ENCODE measurements around the gene SLC9A5. TPM values are rescaled to one million over a fixed set of nuclear protein-coding genes. Genes with fewer than 3 reads are reported as not detected.

Gene SLC9A5
- total RNA-seq, 1 experiment from 2014 or later, result 10.3 TPM

- TF ChIP-seq ZNF671 (CRISPR knock-in tag; IDR thresholded peaks at IDR 0.05) (no peak), ZNF416 (CRISPR knock-in tag; IDR thresholded peaks at IDR 0.05) (no peak), FOXP1 (CRISPR knock-in tag; IDR thresholded peaks at IDR 0.05; ENCODE audit: borderline replicate concordance) (no peak), ATF1 (CRISPR knock-in tag; IDR thresholded peaks at IDR 0.05) (no peak), NFE2L1 (CRISPR knock-in tag; IDR thresholded peaks at IDR 0.05) (no peak), PRRX2 (CRISPR knock-in tag; IDR thresholded peaks at IDR 0.05) (no peak), ELF4 (CRISPR knock-in tag; IDR thresholded peaks at IDR 0.05; ENCODE audit: low read depth) (no peak), CREB1 (CRISPR knock-in tag; IDR thresholded peaks at IDR 0.05) (no peak)
- TF ChIP-seq, protein P1, sequence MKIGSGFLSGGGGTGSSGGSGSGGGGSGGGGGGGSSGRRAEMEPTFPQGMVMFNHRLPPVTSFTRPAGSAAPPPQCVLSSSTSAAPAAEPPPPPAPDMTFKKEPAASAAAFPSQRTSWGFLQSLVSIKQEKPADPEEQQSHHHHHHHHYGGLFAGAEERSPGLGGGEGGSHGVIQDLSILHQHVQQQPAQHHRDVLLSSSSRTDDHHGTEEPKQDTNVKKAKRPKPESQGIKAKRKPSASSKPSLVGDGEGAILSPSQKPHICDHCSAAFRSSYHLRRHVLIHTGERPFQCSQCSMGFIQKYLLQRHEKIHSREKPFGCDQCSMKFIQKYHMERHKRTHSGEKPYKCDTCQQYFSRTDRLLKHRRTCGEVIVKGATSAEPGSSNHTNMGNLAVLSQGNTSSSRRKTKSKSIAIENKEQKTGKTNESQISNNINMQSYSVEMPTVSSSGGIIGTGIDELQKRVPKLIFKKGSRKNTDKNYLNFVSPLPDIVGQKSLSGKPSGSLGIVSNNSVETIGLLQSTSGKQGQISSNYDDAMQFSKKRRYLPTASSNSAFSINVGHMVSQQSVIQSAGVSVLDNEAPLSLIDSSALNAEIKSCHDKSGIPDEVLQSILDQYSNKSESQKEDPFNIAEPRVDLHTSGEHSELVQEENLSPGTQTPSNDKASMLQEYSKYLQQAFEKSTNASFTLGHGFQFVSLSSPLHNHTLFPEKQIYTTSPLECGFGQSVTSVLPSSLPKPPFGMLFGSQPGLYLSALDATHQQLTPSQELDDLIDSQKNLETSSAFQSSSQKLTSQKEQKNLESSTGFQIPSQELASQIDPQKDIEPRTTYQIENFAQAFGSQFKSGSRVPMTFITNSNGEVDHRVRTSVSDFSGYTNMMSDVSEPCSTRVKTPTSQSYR (CRISPR knock-in tag; IDR thresholded peaks at IDR 0.05), result no peak
- Mint-ChIP-seq H3K9me3 (no peaks in the 10 kb centered on the region), H3K27me3 (ENCODE audit: low read depth) (peaks cover 2% of the 10 kb centered on the region; the same call in 1 of the 2 replicates), H3K4me3 (no peak overlapping the region), H3K27ac (no peak overlapping the region), H3K36me3 (no peaks in the 10 kb centered on the region), H3K4me1 (no peaks in the 10 kb centered on the region)
- ChIA-PET POLR2A (no interaction called here), CTCF (interaction anchor here (1.0 to 3.1 kb wide), 8 partner anchors 9 to 316 kb away, joined by 3 to 18 read pairs (median 6); partner anchors contain the start of genes FHOD1, PLEKHG4 and SLC9A5)
- no peak for DNase-seq (ENCODE audit: low spot score)
- peak; percentile 60 for ATAC-seq
Measured at GRCh38 chr16:67269766-67270165, 21.0 kb downstream of the SLC9A5 start.

GRCh38 chr16:67270931-67271338 is 22.2 kb downstream of the SLC9A5 start:
- no peak for ATAC-seq
- Mint-ChIP-seq H3K27ac (no peak overlapping the region), H3K9me3 (no peaks in the 10 kb centered on the region), H3K4me1 (no peaks in the 10 kb centered on the region), H3K27me3 (ENCODE audit: low read depth) (peaks cover 2% of the 10 kb centered on the region; the same call in 1 of the 2 replicates), H3K36me3 (no peaks in the 10 kb centered on the region), H3K4me3 (no peak overlapping the region)
- no peak for DNase-seq (ENCODE audit: low spot score)
- POLR2A ChIA-PET, result interaction anchor here (1.0 kb wide), 1 partner anchor 160 kb away, joined by 3 read pairs; the partner anchor contains the start of gene HSD11B2
- CTCF ChIA-PET, result interaction anchor here (0.7 to 3.1 kb wide), 7 partner anchors 10 to 195 kb away, joined by 3 to 18 read pairs (median 3); partner anchors contain the start of genes FHOD1 and SLC9A5
- TF ChIP-seq ZNF532 (CRISPR knock-in tag; IDR thresholded peaks at IDR 0.05; ENCODE audit: borderline replicate concordance) (no peak), IRF2 (CRISPR knock-in tag; IDR thresholded peaks at IDR 0.05; ENCODE audit: borderline replicate concordance, low read depth) (no peak), NFE2L1 (CRISPR knock-in tag; IDR thresholded peaks at IDR 0.05) (no peak), CTCF (IDR thresholded peaks at IDR 0.05) (no peak), HMGXB4 (CRISPR knock-in tag; IDR thresholded peaks at IDR 0.05) (no peak), AFF4 (CRISPR knock-in tag; IDR thresholded peaks at IDR 0.05; ENCODE audit: borderline replicate concordance) (no peak)
- TF ChIP-seq, protein P2, sequence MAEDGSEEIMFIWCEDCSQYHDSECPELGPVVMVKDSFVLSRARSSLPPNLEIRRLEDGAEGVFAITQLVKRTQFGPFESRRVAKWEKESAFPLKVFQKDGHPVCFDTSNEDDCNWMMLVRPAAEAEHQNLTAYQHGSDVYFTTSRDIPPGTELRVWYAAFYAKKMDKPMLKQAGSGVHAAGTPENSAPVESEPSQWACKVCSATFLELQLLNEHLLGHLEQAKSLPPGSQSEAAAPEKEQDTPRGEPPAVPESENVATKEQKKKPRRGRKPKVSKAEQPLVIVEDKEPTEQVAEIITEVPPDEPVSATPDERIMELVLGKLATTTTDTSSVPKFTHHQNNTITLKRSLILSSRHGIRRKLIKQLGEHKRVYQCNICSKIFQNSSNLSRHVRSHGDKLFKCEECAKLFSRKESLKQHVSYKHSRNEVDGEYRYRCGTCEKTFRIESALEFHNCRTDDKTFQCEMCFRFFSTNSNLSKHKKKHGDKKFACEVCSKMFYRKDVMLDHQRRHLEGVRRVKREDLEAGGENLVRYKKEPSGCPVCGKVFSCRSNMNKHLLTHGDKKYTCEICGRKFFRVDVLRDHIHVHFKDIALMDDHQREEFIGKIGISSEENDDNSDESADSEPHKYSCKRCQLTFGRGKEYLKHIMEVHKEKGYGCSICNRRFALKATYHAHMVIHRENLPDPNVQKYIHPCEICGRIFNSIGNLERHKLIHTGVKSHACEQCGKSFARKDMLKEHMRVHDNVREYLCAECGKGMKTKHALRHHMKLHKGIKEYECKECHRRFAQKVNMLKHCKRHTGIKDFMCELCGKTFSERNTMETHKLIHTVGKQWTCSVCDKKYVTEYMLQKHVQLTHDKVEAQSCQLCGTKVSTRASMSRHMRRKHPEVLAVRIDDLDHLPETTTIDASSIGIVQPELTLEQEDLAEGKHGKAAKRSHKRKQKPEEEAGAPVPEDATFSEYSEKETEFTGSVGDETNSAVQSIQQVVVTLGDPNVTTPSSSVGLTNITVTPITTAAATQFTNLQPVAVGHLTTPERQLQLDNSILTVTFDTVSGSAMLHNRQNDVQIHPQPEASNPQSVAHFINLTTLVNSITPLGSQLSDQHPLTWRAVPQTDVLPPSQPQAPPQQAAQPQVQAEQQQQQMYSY (CRISPR knock-in tag; IDR thresholded peaks at IDR 0.05), result no peak

Data from WTC11 (cell line).